Gastroesophageal sphincter (tissue), 3 donors: Measurements from ENCODE around the gene TSC22D3.

Source experiments
- CTCF ChIP-seq, 4 experiments: fragments of 200-600 bp in 2 of 4; fragments of 450-650 bp in 2 of 4; sonication (generic) in 1 of 4; IDR thresholded peaks; one replicate each; pipeline ENCODE4 v1.5.1; 2017 to 2019; ENCODE audit warnings: antibody characterized with exemption in 4 of 4, mild to moderate bottlenecking in 2 of 4, moderate library complexity in 2 of 4
- EP300 ChIP-seq: sonication (generic); formaldehyde crosslinking; IDR thresholded peaks from one replicate; pipeline ENCODE4 v1.6.1; 2017; ENCODE audit warnings: antibody characterized with exemption, mild to moderate bottlenecking
- POLR2A ChIP-seq, 2 donors: fragments of 450-650 bp; IDR thresholded peaks; one replicate each; pipeline ENCODE4 v1.6.1; 2017; ENCODE audit warnings: antibody characterized with exemption in 2 of 2, mild to moderate bottlenecking in 2 of 2, moderate library complexity in 1 of 2
- POLR2AphosphoS5 ChIP-seq: sonication (generic); formaldehyde crosslinking; IDR thresholded peaks from one replicate; pipeline ENCODE4 v1.6.1; 2017; ENCODE audit warnings: antibody characterized with exemption

GRCh38 chrX:107678957-107679740 is 96.4 kb downstream of the TSC22D3 start:
- TF ChIP-seq CTCF (IDR thresholded peaks at IDR 0.05) = no peak
- no peak for TF ChIP-seq POLR2AphosphoS5
- TF ChIP-seq POLR2A (IDR thresholded peaks at IDR 0.05) = peak in 1 of 2 donors; percentile 20
- TF ChIP-seq EP300 = no peak
